Vagina (tissue), 2 donors: Measurements from ENCODE around the gene MARVELD1. TPM values are rescaled to one million over a fixed set of nuclear protein-coding genes. Genes with fewer than 3 reads are reported as not detected.

Source experiments
- DNase-seq, 2 donors: peaks; one replicate each; pipeline ENCODE4 v3.0.0-alpha.2; 2017; ENCODE audit errors: extremely low spot score in 2 of 2
- H3K27ac ChIP-seq: fragments of 200-600 bp; sonication (generic); one replicate; pipeline ENCODE4 v1.5.1; 2019
- H3K27me3 ChIP-seq: fragments of 200-600 bp; sonication (generic); one replicate; pipeline ENCODE4 v1.5.1; 2019
- H3K36me3 ChIP-seq, 2 donors: fragments of 200-600 bp; sonication (generic); one replicate each; pipeline ENCODE4 v1.5.1; 2017 to 2019
- H3K4me1 ChIP-seq: fragments of 200-600 bp; sonication (generic); one replicate; pipeline ENCODE4 v1.5.1; 2019
- H3K4me3 ChIP-seq, 2 donors: fragments of 200-600 bp; sonication (generic); 1 replicate in 1 of 2; 2 replicates in 1 of 2; pipeline ENCODE4 v1.5.1; 2016 to 2019
- H3K9me3 ChIP-seq: fragments of 200-600 bp; sonication (generic); one replicate; pipeline ENCODE4 v1.5.1; 2019
- POLR2A ChIP-seq, 2 donors: fragments of 450-650 bp; IDR thresholded peaks; one replicate each; pipeline ENCODE4 v1.6.1; 2017; ENCODE audit warnings: antibody characterized with exemption in 2 of 2, mild to moderate bottlenecking in 2 of 2, moderate library complexity in 2 of 2
- POLR2AphosphoS5 ChIP-seq, 2 donors: sonication (generic); formaldehyde crosslinking; IDR thresholded peaks; one replicate each; pipeline ENCODE4 v1.9.0; 2017; ENCODE audit warnings: antibody characterized with exemption in 2 of 2, mild to moderate bottlenecking in 2 of 2, low read depth in 1 of 2; ENCODE audit not compliant: insufficient read depth in 1 of 2
- intact Hi-C: fragments of 100-400 bp; cut with DNase I; formaldehyde crosslinking; loops from one replicate; pipeline ENCODE4 v1.15.1; 2023
- total RNA-seq: library from RNA; depleted of rRNA; stranded (reverse); fragments of >200 nt; gene quantifications from one replicate; pipeline ENCODE4 v1.2.3, GENCODE V29; 2016
- TF ChIP-seq, protein P1 (sequence below), 3 experiments: fragments of 450-650 bp in 2 of 3; fragments of 200-600 bp in 1 of 3; sonication (generic) in 1 of 3; IDR thresholded peaks; one replicate each; pipeline ENCODE4 v1.5.1; 2017 to 2019; ENCODE audit warnings: antibody characterized with exemption in 3 of 3, mild to moderate bottlenecking in 2 of 3, moderate library complexity in 2 of 3

The MARVELD1 gene
- total RNA-seq, result 24.1 TPM

DNA sequence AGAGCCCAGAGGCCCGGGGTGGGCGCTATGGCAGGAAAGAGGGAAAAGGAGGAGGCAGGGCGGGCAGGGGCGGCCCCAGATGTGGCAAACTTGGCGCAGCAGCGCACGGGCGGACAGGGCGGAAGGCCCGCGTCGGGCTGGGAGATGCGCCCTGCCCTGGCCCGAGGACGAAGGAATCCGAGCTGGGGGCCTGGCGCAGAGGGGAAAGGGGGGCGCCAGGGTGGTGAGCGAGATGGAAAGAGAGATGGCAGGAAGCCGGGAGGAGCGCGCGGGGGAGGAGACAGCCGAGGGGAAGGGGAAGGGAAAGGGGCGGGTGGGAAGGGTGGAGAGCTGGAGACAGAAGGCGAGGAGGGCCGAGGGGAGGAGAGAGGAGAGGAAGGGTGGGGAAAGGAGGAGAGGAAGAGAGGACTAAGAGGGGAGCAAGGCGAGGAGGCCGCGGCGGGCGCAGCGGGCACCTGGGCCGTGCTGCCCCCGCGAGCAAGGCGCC, at the start of gene MARVELD1:
Gene MARVELD1 (plus strand): TSS at position 392 of the 487 bp plus-strand sequence. CDS start 147 bp downstream, outside the sequence.
- peak within 1 kb of the TSS; percentile 97 for H3K27ac ChIP-seq
- H3K27me3 ChIP-seq, result no peaks in the 10 kb centered on the region
- intact Hi-C loops, result no loop called here
- TF ChIP-seq POLR2A (IDR thresholded peaks at IDR 0.05), result peak in 1 of 2 donors; percentile 52
- TF ChIP-seq, protein P1, sequence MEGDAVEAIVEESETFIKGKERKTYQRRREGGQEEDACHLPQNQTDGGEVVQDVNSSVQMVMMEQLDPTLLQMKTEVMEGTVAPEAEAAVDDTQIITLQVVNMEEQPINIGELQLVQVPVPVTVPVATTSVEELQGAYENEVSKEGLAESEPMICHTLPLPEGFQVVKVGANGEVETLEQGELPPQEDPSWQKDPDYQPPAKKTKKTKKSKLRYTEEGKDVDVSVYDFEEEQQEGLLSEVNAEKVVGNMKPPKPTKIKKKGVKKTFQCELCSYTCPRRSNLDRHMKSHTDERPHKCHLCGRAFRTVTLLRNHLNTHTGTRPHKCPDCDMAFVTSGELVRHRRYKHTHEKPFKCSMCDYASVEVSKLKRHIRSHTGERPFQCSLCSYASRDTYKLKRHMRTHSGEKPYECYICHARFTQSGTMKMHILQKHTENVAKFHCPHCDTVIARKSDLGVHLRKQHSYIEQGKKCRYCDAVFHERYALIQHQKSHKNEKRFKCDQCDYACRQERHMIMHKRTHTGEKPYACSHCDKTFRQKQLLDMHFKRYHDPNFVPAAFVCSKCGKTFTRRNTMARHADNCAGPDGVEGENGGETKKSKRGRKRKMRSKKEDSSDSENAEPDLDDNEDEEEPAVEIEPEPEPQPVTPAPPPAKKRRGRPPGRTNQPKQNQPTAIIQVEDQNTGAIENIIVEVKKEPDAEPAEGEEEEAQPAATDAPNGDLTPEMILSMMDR (IDR thresholded peaks at IDR 0.05), result no peak
- TF ChIP-seq POLR2AphosphoS5 (IDR thresholded peaks at IDR 0.05; ENCODE audit: insufficient read depth in 1 of 2, low read depth in 1 of 2), result peak in 1 of 2 donors; percentile 73
- DNase-seq, result no peak
- H3K36me3 ChIP-seq, result peaks cover 0 to 10% of the 10 kb centered on the region in 2 donors
- H3K9me3 ChIP-seq, result no peaks in the 10 kb centered on the region
- H3K4me3 ChIP-seq, result peak within 1 kb of the TSS; percentile 74
- peaks cover 71% of the 10 kb centered on the region for H3K4me1 ChIP-seq

DNA sequence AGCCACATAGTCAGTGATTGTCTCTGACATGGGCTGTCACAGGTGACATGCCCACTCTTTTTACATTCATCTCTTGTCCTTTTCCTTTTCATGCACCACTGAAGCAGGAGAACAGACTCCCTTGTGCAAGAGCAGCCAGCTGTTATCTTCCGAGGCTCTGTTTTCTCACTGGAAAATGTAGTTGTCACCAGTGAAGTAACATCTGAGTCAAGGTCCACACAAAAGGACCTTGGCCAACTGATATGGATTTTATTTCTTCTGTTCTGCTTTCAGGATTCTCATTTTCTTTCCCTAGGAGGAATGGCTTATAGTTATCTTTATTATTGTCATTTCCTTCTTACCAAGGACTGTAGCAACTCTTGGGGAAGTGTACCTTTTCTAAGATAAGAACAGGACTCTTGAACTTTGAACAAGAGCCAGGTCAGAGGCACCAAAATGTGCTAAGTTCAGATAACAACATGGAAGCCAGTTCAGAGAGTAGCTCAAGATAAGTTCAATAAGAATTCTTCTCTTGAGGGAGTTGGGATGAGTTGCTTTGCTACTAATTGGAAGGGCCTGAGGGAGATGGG, 49.2 kb upstream of the MARVELD1 start:
- no peak for DNase-seq
- intact Hi-C loops, result no loop called here
- no peaks in the 10 kb centered on the region for H3K27me3 ChIP-seq
- no peaks in the 10 kb centered on the region for H3K4me1 ChIP-seq
- no peaks in the 10 kb centered on the region for H3K9me3 ChIP-seq
- TF ChIP-seq POLR2A (IDR thresholded peaks at IDR 0.05) (no peak), POLR2AphosphoS5 (IDR thresholded peaks at IDR 0.05; ENCODE audit: insufficient read depth in 1 of 2, low read depth in 1 of 2) (no peak)
- TF ChIP-seq, protein P1 (IDR thresholded peaks at IDR 0.05), result no peak
- no peak overlapping the region for H3K4me3 ChIP-seq
- H3K36me3 ChIP-seq, result peaks cover 3 to 41% of the 10 kb centered on the region in 2 donors
- H3K27ac ChIP-seq, result no peak overlapping the region

DNA sequence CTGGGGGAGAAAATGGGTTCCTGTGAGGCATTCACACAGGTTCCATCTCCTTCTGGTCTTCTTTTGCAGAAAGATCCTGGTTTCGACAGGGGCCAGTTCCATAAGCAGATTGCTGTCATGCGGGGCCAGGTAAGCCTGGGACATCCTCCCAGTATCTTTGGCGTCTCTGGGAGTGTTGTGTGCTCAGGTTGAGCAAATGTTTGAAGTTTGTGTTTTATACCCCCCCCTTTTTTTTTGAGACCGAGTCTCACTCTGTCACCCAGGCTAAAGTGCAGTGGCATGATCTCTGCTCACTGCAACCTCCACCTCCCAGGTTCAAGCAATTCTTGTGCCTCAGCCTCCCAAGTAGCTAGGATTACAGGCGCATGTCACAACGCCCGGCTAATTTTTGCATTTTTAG, 46.5 kb upstream of the MARVELD1 start:
- TF ChIP-seq POLR2A (IDR thresholded peaks at IDR 0.05), result no peak
- TF ChIP-seq, protein P1 (IDR thresholded peaks at IDR 0.05), result no peak
- TF ChIP-seq POLR2AphosphoS5 (IDR thresholded peaks at IDR 0.05; ENCODE audit: insufficient read depth in 1 of 2, low read depth in 1 of 2), result no peak
- intact Hi-C loops, result no loop called here
- DNase-seq, result no peak
- H3K4me1 ChIP-seq, result no peaks in the 10 kb centered on the region
- H3K27ac ChIP-seq, result no peak overlapping the region
- no peak overlapping the region for H3K4me3 ChIP-seq
- no peaks in the 10 kb centered on the region for H3K27me3 ChIP-seq
- no peaks in the 10 kb centered on the region for H3K9me3 ChIP-seq
- peaks cover 3 to 47% of the 10 kb centered on the region in 2 donors for H3K36me3 ChIP-seq

DNA sequence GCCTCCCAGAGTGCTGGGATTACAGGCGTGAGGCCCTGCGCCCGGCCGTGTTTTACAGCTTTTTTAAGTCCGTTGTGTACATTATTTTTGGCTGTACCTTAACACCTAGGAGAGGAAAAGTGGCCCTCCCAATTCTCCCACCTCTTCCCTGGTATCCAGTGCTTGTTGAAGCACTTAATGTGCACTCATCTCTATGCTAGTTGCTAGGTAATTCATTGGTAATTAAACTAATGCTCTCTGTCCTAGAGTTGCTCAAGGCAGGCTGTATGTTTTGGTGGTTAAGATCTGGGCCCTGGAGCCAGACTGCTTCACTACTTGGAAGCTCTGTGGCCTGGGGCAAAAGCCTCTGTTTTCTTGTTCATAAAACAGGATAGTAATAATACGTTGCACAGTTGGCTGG, 46.1 kb upstream of the MARVELD1 start:
- Histone ChIP-seq H3K36me3 (peaks cover 3 to 47% of the 10 kb centered on the region in 2 donors), H3K4me1 (no peaks in the 10 kb centered on the region), H3K4me3 (no peak overlapping the region), H3K27me3 (no peaks in the 10 kb centered on the region), H3K9me3 (no peaks in the 10 kb centered on the region), H3K27ac (no peak overlapping the region)
- no peak for DNase-seq
- TF ChIP-seq, protein P1 (IDR thresholded peaks at IDR 0.05), result no peak
- TF ChIP-seq POLR2AphosphoS5 (IDR thresholded peaks at IDR 0.05; ENCODE audit: insufficient read depth in 1 of 2, low read depth in 1 of 2) (no peak), POLR2A (IDR thresholded peaks at IDR 0.05) (no peak)
- intact Hi-C loops, result no loop called here

DNA sequence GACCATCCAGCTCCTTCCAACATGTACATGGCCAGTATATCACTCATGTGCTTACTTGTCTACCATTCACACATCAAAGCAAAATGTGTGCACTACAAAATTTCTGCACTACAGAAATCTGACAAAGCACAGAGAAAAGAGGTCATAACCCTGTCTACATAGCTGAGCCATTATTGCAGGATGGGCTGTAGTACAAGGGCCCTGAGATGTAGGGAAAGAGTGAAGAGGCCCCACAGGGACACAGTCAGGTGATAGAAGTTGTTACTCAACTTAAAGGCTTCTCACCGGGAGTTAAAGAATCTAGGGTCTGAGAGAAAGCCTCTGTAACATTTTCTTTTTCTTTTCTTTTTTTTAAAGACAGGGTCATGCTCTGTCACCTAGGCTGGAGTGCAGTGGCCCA, 44.0 kb upstream of the MARVELD1 start:
- intact Hi-C loops, result no loop called here
- TF ChIP-seq POLR2A (IDR thresholded peaks at IDR 0.05) (no peak), POLR2AphosphoS5 (IDR thresholded peaks at IDR 0.05; ENCODE audit: insufficient read depth in 1 of 2, low read depth in 1 of 2) (no peak)
- TF ChIP-seq, protein P1 (IDR thresholded peaks at IDR 0.05), result no peak
- no peaks in the 10 kb centered on the region for H3K9me3 ChIP-seq
- no peak overlapping the region for H3K27ac ChIP-seq
- no peak overlapping the region for H3K4me3 ChIP-seq
- H3K4me1 ChIP-seq, result no peaks in the 10 kb centered on the region
- H3K36me3 ChIP-seq, result peaks cover 3 to 56% of the 10 kb centered on the region in 2 donors
- no peak for DNase-seq
- H3K27me3 ChIP-seq, result no peaks in the 10 kb centered on the region
